SK-N-SH (cell line): Measurements from ENCODE around the gene NDFIP1.

Experiments
- CTCF ChIP-seq: fragments of 200-600 bp; sonication (generic); IDR thresholded peaks from 2 replicates; pipeline ENCODE4 v1.6.1; 2017; ENCODE audit warnings: antibody characterized with exemption, mild to moderate bottlenecking, moderate library complexity
- POLR2AphosphoS5 ChIP-seq: IDR thresholded peaks from 2 replicates; pipeline ENCODE4 v1.6.1; 2012; ENCODE audit warnings: low read depth, low read length

GRCh38 chr5:142098931-142099330, 9.6 kb upstream of the NDFIP1 start:
- no peak for TF ChIP-seq CTCF
- no peak for TF ChIP-seq POLR2AphosphoS5
